Omental fat pad (tissue), 4 donors: ENCODE measurements around the gene ARL13A. TPM values are rescaled to one million over a fixed set of nuclear protein-coding genes. Genes with fewer than 3 reads are reported as not detected.
"Not testable (repeated sequence)": the region's sequence is repeated elsewhere in the genome, so short reads cannot be mapped to it uniquely, and the experiment has no call there.

ENCODE experiments used
- ATAC-seq: fragments of 150-250 bp; one replicate; pipeline ENCODE4 v1.9.1; 2016; ENCODE audit warnings: mild to moderate bottlenecking, moderate library complexity; ENCODE audit not compliant: low FRiP score
- DNase-seq: peaks from one replicate; pipeline ENCODE4 v3.0.0-alpha.2; 2019; ENCODE audit warnings: low spot score
- total RNA-seq, 4 donors: library from RNA; depleted of rRNA; stranded (reverse); fragments of >200 nt; gene quantifications; one replicate each; pipeline ENCODE4 v1.1.0, GENCODE V29; 2016
- TF ChIP-seq, protein P1 (sequence below), 3 donors: fragments of 450-650 bp; IDR thresholded peaks; one replicate each; pipeline ENCODE4 v1.5.1; 2016 to 2017; ENCODE audit warnings: antibody characterized with exemption in 3 of 3, mild to moderate bottlenecking in 3 of 3, moderate library complexity in 2 of 3

ARL13A gene
- total RNA-seq, 4 donors from 2014 or later = not detected

DNA sequence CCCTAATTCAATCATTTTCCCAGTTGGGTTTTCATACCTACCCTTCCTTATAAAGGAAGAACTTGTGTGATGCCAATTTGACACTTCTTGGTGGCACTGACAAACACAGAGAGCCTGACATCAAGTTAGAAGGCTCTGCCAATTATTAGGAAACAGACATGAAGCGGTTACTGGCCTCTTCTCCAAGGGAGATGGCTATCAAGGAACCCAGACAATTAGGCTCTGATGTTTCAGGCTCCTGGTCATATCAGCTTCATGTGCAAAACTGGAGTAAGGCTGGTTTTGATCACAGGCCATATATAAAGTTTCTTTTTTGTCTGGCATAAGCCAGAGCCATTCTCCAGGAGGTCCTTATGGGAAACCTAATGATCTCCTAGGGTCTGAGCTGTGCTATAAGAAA is 428 bp downstream of the ARL13A start:
- TF ChIP-seq, protein P1, sequence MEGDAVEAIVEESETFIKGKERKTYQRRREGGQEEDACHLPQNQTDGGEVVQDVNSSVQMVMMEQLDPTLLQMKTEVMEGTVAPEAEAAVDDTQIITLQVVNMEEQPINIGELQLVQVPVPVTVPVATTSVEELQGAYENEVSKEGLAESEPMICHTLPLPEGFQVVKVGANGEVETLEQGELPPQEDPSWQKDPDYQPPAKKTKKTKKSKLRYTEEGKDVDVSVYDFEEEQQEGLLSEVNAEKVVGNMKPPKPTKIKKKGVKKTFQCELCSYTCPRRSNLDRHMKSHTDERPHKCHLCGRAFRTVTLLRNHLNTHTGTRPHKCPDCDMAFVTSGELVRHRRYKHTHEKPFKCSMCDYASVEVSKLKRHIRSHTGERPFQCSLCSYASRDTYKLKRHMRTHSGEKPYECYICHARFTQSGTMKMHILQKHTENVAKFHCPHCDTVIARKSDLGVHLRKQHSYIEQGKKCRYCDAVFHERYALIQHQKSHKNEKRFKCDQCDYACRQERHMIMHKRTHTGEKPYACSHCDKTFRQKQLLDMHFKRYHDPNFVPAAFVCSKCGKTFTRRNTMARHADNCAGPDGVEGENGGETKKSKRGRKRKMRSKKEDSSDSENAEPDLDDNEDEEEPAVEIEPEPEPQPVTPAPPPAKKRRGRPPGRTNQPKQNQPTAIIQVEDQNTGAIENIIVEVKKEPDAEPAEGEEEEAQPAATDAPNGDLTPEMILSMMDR (IDR thresholded peaks at IDR 0.05) = no peak
- DNase-seq = no peak
- no peak for ATAC-seq

DNA sequence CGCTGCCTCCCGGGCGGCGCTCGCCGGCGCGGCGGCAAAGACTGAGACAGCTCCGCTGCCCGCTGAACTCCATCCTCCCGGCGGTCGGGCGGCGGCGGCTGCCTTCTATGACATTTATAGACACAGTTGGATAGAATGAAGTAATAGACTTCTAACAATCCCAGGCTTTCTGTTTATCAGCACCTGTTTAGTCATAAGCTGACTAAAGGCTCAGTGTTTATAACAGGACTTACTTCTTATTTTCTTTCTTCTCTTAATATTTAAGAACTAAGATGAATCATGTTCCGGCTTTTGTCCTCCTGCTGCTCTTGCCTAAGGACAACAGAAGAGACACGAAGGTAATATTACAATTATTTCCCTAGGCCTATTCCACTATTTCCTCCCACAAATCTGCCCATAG is 3.9 kb downstream of the ARL13A start:
- DNase-seq = no peak
- ATAC-seq = no peak
- TF ChIP-seq, protein P1 (IDR thresholded peaks at IDR 0.05) = no peak

DNA sequence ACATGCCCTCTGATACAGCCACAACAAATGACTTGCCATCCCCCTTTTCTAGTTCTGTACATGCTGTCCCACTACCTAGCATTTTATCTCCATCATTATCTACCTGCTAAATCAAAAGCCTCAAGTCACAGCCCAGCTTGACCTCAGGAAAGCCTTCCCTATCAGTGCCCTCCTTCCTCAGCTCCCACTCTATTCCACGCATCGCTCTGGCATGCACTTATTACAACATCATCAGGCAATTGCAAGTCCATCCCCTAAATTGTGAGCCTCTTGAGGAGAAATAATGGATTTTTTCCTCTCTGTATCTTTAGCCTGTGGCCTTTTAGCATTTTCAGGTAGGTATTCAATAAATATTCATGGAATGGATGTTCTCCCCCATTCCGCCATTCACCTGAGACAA is 5.7 kb downstream of the ARL13A start:
- TF ChIP-seq, protein P1 (IDR thresholded peaks at IDR 0.05) = no peak
- no peak for ATAC-seq
- DNase-seq = no peak

DNA sequence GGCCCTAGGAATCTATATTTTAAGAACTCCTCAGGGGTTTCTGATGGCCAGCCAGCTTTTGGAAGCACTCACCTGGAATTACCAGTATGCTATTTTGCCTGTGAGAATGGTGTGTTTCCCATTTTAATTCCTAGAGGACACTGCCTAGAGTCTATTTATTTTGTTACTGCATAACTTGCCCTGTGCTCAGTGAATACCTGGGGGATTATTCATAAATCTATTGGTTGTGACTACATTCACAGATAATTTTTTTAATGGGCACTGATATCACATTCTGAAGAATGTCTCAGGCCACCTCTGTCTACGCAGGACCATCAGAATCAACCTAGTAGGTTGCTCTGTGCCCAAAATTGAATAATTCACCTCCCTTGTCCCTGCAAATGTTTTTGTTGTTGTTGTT is 6.7 kb downstream of the ARL13A start:
- TF ChIP-seq, protein P1 (IDR thresholded peaks at IDR 0.05) = no peak
- DNase-seq (no peak), ATAC-seq (no peak)

DNA sequence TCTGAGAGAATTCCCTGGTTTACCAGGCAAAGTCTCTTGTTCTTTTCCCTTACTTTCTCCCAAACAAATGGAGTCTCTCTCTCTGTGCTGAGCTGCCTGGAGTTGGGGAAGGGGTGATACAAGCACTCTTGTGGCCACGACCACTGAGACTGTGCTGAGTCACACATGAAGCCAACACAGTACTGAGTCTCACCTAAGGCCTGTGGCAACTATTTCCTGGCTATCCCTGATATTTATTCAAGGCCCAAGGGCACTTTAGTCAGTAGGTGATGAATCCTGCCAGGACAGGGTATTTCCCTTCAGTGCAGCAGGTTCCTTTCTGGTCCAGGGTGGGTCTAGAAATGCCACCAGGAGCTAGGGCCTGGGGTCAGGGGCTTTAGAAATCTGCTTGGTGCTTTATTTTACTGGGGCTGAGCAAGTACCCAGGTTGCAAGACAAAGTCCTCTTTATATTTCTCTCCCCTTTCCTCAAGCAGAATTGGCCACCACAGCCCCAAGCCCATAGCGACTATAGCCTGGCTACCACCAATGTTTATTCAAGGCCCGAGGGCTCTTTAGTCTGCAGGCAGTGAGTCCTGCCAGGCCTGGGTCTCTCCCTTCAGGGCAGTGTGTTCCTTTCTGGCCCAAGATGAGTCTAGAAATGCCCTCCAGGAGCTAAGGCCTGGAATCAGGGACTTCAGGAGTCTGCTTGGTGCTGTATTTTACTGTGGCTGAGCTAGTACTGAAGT is 10.5 kb downstream of the ARL13A start:
- DNase-seq (no peak), ATAC-seq (no peak)
- TF ChIP-seq, protein P1 (IDR thresholded peaks at IDR 0.05) = no peak

DNA sequence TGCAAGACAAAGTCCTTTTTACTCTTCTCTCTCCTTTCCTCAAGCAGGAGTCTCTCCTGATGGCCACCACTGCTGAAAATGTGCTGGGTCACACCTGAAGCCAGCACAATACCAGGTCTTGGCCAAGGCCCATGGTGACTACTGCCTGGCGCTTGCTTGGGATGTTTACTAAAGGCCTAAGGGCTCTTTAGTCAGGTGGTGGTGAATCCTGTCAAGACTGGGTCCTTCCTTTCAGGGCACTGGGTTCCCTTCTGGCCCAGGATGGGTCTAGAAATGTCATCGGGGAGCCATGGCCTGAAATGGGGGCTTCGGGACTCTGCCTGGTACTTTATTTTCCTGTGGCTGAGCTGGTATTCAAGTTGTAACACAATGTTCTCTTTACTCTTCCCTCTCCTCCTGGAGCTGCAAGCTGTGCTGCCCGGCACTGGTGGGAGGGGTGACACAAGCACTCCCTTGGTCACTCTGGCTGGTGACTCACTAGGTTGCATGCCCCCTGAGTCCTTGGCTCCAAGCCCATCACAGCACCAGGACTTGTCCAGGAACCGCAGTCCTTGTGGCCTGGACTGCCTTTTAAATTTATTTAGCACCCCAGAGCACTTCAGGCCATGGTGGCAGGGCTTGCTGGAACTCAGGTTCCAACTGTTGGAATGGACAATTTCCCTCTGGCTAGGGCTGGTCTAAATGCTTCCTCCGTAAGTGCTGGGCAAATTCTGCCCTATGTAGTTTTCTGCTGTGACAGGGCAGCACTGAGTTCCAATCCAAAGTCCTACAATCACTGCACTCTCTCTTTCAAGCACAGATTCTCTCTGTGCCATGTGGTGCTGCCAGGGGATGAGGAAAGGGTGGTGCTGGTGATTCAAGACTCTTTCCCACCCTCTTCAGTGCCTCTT is 11.3 kb downstream of the ARL13A start:
- no peak for DNase-seq
- no peak for ATAC-seq
- TF ChIP-seq, protein P1 (IDR thresholded peaks at IDR 0.05) = no peak

DNA sequence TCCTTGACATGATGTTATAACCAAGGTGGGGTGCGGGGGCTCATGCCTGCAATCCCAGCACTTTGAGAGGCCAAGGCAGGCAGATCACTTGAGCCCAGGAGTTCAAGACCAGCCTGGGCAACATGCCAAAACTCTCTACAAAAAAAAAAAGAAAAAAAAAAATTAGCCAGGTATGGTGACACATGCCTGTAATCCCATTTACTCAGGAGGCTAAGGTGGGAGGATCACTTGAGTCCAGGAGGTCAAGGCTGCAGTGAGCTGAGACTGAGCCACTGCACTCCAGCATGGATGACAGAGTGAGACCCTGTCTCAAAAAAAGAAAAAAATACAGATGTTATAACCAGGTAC is 12.0 kb downstream of the ARL13A start:
- not testable (repeated sequence) for ATAC-seq, DNase-seq
